ENCODE measurements around the gene IGF2R. TPM values are rescaled to one million over a fixed set of nuclear protein-coding genes. Genes with fewer than 3 reads are reported as not detected.
"Not testable (repeated sequence)": the region's sequence is repeated elsewhere in the genome, so short reads cannot be mapped to it uniquely, and the experiment has no call there.

Gene IGF2R
- total RNA-seq, 1 experiment from 2014 or later: 31.5 TPM

DNA sequence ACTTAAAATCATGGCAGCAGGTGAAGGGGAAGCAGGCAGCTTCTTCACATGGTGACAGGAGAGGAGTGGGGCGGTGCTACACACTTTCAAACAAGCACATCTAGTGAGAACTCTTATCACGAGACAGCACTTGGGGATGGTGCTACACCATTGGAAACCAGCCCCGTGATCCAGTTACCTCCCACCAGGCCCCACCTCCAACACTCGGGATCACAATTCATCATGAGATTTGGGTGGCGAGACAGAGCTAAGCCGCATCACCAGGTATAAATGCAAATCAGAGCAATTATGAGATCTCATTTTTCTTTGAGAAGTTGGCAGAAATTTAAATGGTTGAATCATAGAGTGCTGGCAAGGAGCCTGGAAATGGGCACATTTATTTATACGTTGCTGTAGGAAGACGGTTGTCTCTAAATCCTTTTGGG, 31.4 kb downstream of the IGF2R start:
- H3K9me2 ChIP-seq (replicated peaks; ENCODE audit: low read length): no peaks in the 10 kb centered on the region
- no peaks in the 10 kb centered on the region for H3K4me1 ChIP-seq (ENCODE audit: insufficient read depth, low read length)
- DNase-seq (peak; percentile 63), ATAC-seq (peak; percentile 24)
- ChIA-PET POLR2A (ENCODE audit: unreplicated experiment) (no interaction called here), CTCF (no interaction called here)
- no peak overlapping the region for H3K4me3 ChIP-seq (ENCODE audit: low read length)
- BruUV-seq (replicated peaks): no TSS peak
- no peaks in the 10 kb centered on the region for H3K27me3 ChIP-seq (ENCODE audit: low read length)
- no peaks in the 10 kb centered on the region; the same call in 1 of the 2 replicates for H4K20me1 ChIP-seq (ENCODE audit: low read length)
- no peak overlapping the region for H3K4me2 ChIP-seq (ENCODE audit: low read length)
- peaks cover 75% of the 10 kb centered on the region for H3K79me2 ChIP-seq (ENCODE audit: low read length)
- 0 out of 2 replicates have a peak overlapping the region, but pooled peaks have one; percentile 23 for H3K27ac ChIP-seq (ENCODE audit: low read length)
- H3K9me3 ChIP-seq (ENCODE audit: low read length): no peaks in the 10 kb centered on the region
- TF ChIP-seq, protein P1, sequence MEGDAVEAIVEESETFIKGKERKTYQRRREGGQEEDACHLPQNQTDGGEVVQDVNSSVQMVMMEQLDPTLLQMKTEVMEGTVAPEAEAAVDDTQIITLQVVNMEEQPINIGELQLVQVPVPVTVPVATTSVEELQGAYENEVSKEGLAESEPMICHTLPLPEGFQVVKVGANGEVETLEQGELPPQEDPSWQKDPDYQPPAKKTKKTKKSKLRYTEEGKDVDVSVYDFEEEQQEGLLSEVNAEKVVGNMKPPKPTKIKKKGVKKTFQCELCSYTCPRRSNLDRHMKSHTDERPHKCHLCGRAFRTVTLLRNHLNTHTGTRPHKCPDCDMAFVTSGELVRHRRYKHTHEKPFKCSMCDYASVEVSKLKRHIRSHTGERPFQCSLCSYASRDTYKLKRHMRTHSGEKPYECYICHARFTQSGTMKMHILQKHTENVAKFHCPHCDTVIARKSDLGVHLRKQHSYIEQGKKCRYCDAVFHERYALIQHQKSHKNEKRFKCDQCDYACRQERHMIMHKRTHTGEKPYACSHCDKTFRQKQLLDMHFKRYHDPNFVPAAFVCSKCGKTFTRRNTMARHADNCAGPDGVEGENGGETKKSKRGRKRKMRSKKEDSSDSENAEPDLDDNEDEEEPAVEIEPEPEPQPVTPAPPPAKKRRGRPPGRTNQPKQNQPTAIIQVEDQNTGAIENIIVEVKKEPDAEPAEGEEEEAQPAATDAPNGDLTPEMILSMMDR (conservative IDR thresholded peaks at IDR 0.05; ENCODE audit: low read depth, low read length): no peak
- TF ChIP-seq EZH2 (IDR thresholded peaks at IDR 0.05; ENCODE audit: low read length, unreplicated experiment) (no peak), EZH2phosphoT487 (IDR thresholded peaks at IDR 0.05; ENCODE audit: borderline replicate concordance, low read length) (no peak)
- no peaks in the 10 kb centered on the region for H3F3A ChIP-seq (ENCODE audit: low read length, unreplicated experiment)
- H2AFZ ChIP-seq (ENCODE audit: low read length): no peak overlapping the region
- 0 out of 2 replicates have a peak, but pooled peaks cover 7% of the 10 kb centered on the region for H3K36me3 ChIP-seq (ENCODE audit: low read depth, low read length)
- intact Hi-C loops (cut with micrococcal nuclease): no loop called here
- no peak overlapping the region for H3K9ac ChIP-seq (ENCODE audit: low read length)

DNA sequence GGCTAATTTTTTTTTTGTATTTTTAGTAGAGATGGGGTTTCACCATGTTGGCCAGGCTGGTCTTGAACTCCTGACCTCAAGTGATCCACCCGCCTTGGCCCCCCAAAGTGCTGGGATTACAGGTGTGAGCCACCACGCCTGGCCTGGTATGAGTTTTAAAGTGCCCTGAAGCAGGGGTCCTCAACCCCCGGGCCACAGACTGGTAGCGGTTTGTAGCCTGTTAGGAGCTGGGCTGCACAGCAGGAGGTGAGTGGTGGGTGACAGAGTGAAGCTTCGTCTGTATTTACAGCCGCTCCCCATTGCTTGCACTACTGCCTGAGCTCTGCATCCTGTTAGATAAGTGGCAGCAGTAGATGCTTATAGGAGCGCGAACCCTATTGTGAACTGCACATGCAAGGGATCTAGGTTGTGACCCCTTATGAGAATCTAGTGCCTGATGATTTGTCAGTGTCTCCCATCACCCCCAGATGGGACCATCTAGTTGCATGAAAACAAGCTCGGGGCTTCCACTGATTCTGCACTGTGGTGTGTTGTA, 32.1 kb downstream of the IGF2R start:
- H3K9ac ChIP-seq (ENCODE audit: low read length); intact Hi-C loops (cut with micrococcal nuclease); ATAC-seq; H3K36me3 ChIP-seq (ENCODE audit: low read depth, low read length); H3K27me3 ChIP-seq (ENCODE audit: low read length); H4K20me1 ChIP-seq (ENCODE audit: low read length); BruUV-seq (replicated peaks); H2AFZ ChIP-seq (ENCODE audit: low read length); H3K4me2 ChIP-seq (ENCODE audit: low read length); H3K9me2 ChIP-seq (replicated peaks; ENCODE audit: low read length); H3F3A ChIP-seq (ENCODE audit: low read length, unreplicated experiment); POLR2A ChIA-PET (ENCODE audit: unreplicated experiment); CTCF ChIA-PET; H3K4me1 ChIP-seq (ENCODE audit: insufficient read depth, low read length); H3K4me3 ChIP-seq (ENCODE audit: low read length); DNase-seq; H3K9me3 ChIP-seq (ENCODE audit: low read length); H3K27ac ChIP-seq (ENCODE audit: low read length): not testable (repeated sequence)
- H3K79me2 ChIP-seq (ENCODE audit: low read length): peaks cover 69% of the 10 kb centered on the region

DNA sequence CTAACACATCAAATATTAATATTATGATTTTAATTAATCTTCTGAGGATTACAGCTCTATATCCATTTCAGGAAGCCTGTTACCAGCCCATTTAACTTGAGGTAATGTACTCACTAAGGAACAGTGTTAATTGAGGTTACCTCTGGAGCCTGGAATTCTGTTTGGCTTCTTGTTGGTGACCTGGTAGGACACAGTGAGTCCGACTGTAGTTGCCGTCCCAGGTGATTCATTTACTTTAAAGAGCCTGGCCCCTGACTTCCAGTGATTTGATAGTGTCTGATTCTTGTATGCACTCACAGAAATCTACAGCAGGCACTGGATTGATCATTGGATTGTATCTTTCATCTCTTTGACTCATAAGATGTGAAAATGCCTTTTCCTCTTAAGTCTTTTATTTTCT, 34.0 kb downstream of the IGF2R start:
- no peak overlapping the region for H3K4me3 ChIP-seq (ENCODE audit: low read length)
- no TSS peak for BruUV-seq (replicated peaks)
- H3F3A ChIP-seq (ENCODE audit: low read length, unreplicated experiment): no peaks in the 10 kb centered on the region
- DNase-seq: no peak
- H2AFZ ChIP-seq (ENCODE audit: low read length): no peak overlapping the region
- H3K27ac ChIP-seq (ENCODE audit: low read length): no peak overlapping the region
- peaks cover 68% of the 10 kb centered on the region for H3K79me2 ChIP-seq (ENCODE audit: low read length)
- H3K4me1 ChIP-seq (ENCODE audit: insufficient read depth, low read length): no peaks in the 10 kb centered on the region
- no peak overlapping the region for H3K4me2 ChIP-seq (ENCODE audit: low read length)
- intact Hi-C loops (cut with micrococcal nuclease): no loop called here
- ATAC-seq: no peak
- no peaks in the 10 kb centered on the region for H3K9me2 ChIP-seq (replicated peaks; ENCODE audit: low read length)
- H3K27me3 ChIP-seq (ENCODE audit: low read length): no peaks in the 10 kb centered on the region
- peaks cover 10% of the 10 kb centered on the region; the same call in 1 of the 2 replicates for H4K20me1 ChIP-seq (ENCODE audit: low read length)
- ChIA-PET POLR2A (ENCODE audit: unreplicated experiment) (no interaction called here), CTCF (no interaction called here)
- no peaks in the 10 kb centered on the region for H3K9me3 ChIP-seq (ENCODE audit: low read length)
- TF ChIP-seq EZH2 (IDR thresholded peaks at IDR 0.05; ENCODE audit: low read length, unreplicated experiment) (no peak), EZH2phosphoT487 (IDR thresholded peaks at IDR 0.05; ENCODE audit: borderline replicate concordance, low read length) (no peak)
- TF ChIP-seq, protein P1 (conservative IDR thresholded peaks at IDR 0.05; ENCODE audit: low read depth, low read length): no peak
- H3K9ac ChIP-seq (ENCODE audit: low read length): no peak overlapping the region
- 0 out of 2 replicates have a peak, but pooled peaks cover 7% of the 10 kb centered on the region for H3K36me3 ChIP-seq (ENCODE audit: low read depth, low read length)
